OCI-LY7 (cell line): Measurements from ENCODE around the gene PLD1.

Experiments
- EZH2phosphoT487 ChIP-seq: fragments of 200-600 bp; sonication (generic); IDR thresholded peaks from 2 replicates; pipeline ENCODE4 v1.6.1; 2018; ENCODE audit warnings: low read depth, borderline replicate concordance, mild to moderate bottlenecking, mixed run types, antibody characterized with exemption, low read length, moderate library complexity, mixed read lengths
- TF ChIP-seq, protein P1 (sequence below): fragments of 200-600 bp; sonication (generic); conservative IDR thresholded peaks from 2 replicates; pipeline ENCODE4 v1.5.1; 2014; ENCODE audit warnings: mild to moderate bottlenecking, antibody characterized with exemption, low read length, moderate library complexity, mixed read lengths

GRCh38 chr3:171598990-171599389 lies 211.3 kb downstream of the PLD1 start:
- TF ChIP-seq, protein P1, sequence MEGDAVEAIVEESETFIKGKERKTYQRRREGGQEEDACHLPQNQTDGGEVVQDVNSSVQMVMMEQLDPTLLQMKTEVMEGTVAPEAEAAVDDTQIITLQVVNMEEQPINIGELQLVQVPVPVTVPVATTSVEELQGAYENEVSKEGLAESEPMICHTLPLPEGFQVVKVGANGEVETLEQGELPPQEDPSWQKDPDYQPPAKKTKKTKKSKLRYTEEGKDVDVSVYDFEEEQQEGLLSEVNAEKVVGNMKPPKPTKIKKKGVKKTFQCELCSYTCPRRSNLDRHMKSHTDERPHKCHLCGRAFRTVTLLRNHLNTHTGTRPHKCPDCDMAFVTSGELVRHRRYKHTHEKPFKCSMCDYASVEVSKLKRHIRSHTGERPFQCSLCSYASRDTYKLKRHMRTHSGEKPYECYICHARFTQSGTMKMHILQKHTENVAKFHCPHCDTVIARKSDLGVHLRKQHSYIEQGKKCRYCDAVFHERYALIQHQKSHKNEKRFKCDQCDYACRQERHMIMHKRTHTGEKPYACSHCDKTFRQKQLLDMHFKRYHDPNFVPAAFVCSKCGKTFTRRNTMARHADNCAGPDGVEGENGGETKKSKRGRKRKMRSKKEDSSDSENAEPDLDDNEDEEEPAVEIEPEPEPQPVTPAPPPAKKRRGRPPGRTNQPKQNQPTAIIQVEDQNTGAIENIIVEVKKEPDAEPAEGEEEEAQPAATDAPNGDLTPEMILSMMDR: no peak
- TF ChIP-seq EZH2phosphoT487: no peak
